Peyer's patch (tissue), 4 donors: ENCODE data around the gene QPRT. TPM values are rescaled to one million over a fixed set of nuclear protein-coding genes. Genes with fewer than 3 reads are reported as not detected.
"Not testable (repeated sequence)": the region's sequence is repeated elsewhere in the genome, so short reads cannot be mapped to it uniquely, and the experiment has no call there.

Experiments used
- DNase-seq, 3 donors: peaks; one replicate each; pipeline ENCODE4 v3.0.0-alpha.2; 2017 to 2019
- H3K27ac ChIP-seq, 4 donors: fragments of 200-600 bp; sonication (generic); one replicate each; pipeline ENCODE4 v1.5.1; 2016 to 2019
- H3K27me3 ChIP-seq, 2 donors: fragments of 200-600 bp; sonication (generic); one replicate each; pipeline ENCODE4 v1.5.1; 2019
- H3K36me3 ChIP-seq, 3 donors: fragments of 200-600 bp; sonication (generic); one replicate each; pipeline ENCODE4 v1.5.1; 2016 to 2019
- H3K4me1 ChIP-seq, 4 donors: fragments of 200-600 bp; sonication (generic); one replicate each; pipeline ENCODE4 v1.5.1; 2016 to 2019
- H3K4me3 ChIP-seq, 4 donors: fragments of 200-600 bp; sonication (generic); 1 replicate in 3 of 4; 2 replicates in 1 of 4; pipeline ENCODE4 v1.5.1; 2016 to 2019; ENCODE audit warnings: mild to moderate bottlenecking in 1 of 4
- H3K9me3 ChIP-seq, 4 donors: fragments of 200-600 bp; sonication (generic); one replicate each; pipeline ENCODE4 v1.5.1; 2016 to 2019; ENCODE audit warnings: mild to moderate bottlenecking in 1 of 4
- POLR2A ChIP-seq, 2 donors: fragments of 450-650 bp; IDR thresholded peaks; one replicate each; pipeline ENCODE4 v1.5.1; 2017; ENCODE audit warnings: antibody characterized with exemption in 2 of 2, mild to moderate bottlenecking in 2 of 2, moderate library complexity in 2 of 2
- total RNA-seq, 4 donors: library from RNA; depleted of rRNA; stranded (reverse); fragments of >200 nt; gene quantifications; one replicate each; pipeline ENCODE4 v1.1.0, GENCODE V29; 2016
- TF ChIP-seq, protein P1 (sequence below), 6 experiments: fragments of 450-650 bp in 4 of 6; fragments of 200-600 bp in 2 of 6; sonication (generic) in 1 of 6; IDR thresholded peaks; one replicate each; pipeline ENCODE4 v1.5.1; 2017 to 2019; ENCODE audit warnings: antibody characterized with exemption in 6 of 6, mild to moderate bottlenecking in 3 of 6, moderate library complexity in 1 of 6

QPRT gene
- total RNA-seq, 4 donors from 2014 or later: 40.4 to 96.3 (median 47.4) TPM

DNA sequence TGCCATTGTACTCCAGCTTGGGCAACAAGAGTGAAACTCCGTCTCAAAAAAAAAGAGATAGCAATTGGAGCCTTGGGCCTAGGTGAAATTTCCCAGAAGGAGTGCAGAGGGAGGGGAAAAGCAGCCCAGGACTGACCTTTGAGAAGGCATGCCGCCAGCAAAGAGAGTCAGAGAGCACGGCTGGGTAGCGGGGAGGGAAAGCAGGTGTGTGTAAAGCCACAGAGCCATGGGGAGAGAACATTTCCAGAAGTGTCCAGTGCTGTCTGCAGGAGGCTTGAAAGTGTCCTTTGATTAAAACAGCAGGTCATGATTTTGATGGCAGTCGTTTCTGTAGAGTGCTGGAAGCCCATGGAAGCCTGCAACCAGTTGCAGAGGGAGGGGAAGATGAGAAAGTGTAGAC lies 58.7 kb downstream of the QPRT start:
- H3K27ac ChIP-seq: peak overlapping the region in 2 of 4 donors; percentile 25 to 65
- DNase-seq: peak in 1 of 3 donors; percentile 40
- H3K4me1 ChIP-seq: peaks cover 0 to 39% (median 17%) of the 10 kb centered on the region in 4 donors
- TF ChIP-seq, protein P1, sequence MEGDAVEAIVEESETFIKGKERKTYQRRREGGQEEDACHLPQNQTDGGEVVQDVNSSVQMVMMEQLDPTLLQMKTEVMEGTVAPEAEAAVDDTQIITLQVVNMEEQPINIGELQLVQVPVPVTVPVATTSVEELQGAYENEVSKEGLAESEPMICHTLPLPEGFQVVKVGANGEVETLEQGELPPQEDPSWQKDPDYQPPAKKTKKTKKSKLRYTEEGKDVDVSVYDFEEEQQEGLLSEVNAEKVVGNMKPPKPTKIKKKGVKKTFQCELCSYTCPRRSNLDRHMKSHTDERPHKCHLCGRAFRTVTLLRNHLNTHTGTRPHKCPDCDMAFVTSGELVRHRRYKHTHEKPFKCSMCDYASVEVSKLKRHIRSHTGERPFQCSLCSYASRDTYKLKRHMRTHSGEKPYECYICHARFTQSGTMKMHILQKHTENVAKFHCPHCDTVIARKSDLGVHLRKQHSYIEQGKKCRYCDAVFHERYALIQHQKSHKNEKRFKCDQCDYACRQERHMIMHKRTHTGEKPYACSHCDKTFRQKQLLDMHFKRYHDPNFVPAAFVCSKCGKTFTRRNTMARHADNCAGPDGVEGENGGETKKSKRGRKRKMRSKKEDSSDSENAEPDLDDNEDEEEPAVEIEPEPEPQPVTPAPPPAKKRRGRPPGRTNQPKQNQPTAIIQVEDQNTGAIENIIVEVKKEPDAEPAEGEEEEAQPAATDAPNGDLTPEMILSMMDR (IDR thresholded peaks at IDR 0.05): peak in 1 of 6 experiments; percentile 15
- TF ChIP-seq POLR2A (IDR thresholded peaks at IDR 0.05): no peak
- H3K36me3 ChIP-seq: no peaks in the 10 kb centered on the region
- H3K4me3 ChIP-seq: no peak overlapping the region
- no peaks in the 10 kb centered on the region for H3K27me3 ChIP-seq
- H3K9me3 ChIP-seq: no peaks in the 10 kb centered on the region

DNA sequence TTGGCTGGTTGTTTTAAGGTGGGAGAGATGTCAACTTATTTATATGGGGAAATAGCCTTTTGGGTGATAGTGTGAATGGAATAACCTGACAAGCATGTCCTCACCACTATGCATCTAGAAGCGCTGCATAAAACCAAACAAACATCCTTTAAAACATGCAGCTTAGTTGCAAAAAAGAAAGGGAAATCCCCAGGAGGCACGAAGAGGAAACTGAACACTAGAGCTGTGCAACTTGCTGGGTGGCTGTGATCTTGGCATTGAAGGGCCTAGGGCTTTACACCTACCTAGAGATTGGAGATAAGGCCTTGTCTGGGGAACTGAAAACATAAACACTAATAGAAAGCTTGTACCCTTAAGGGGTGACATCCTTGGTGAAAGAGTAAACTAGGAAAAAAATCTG lies 59.5 kb downstream of the QPRT start:
- no peaks in the 10 kb centered on the region for H3K9me3 ChIP-seq
- peak in 1 of 3 donors; percentile 61 for DNase-seq
- H3K4me3 ChIP-seq: no peak overlapping the region
- H3K27ac ChIP-seq: peak overlapping the region in 3 of 4 donors; percentile 11 to 65 (median 31)
- H3K36me3 ChIP-seq: no peaks in the 10 kb centered on the region
- no peaks in the 10 kb centered on the region for H3K27me3 ChIP-seq
- H3K4me1 ChIP-seq: peaks cover 0 to 42% (median 19%) of the 10 kb centered on the region in 4 donors
- TF ChIP-seq, protein P1 (IDR thresholded peaks at IDR 0.05): no peak
- no peak for TF ChIP-seq POLR2A (IDR thresholded peaks at IDR 0.05)

DNA sequence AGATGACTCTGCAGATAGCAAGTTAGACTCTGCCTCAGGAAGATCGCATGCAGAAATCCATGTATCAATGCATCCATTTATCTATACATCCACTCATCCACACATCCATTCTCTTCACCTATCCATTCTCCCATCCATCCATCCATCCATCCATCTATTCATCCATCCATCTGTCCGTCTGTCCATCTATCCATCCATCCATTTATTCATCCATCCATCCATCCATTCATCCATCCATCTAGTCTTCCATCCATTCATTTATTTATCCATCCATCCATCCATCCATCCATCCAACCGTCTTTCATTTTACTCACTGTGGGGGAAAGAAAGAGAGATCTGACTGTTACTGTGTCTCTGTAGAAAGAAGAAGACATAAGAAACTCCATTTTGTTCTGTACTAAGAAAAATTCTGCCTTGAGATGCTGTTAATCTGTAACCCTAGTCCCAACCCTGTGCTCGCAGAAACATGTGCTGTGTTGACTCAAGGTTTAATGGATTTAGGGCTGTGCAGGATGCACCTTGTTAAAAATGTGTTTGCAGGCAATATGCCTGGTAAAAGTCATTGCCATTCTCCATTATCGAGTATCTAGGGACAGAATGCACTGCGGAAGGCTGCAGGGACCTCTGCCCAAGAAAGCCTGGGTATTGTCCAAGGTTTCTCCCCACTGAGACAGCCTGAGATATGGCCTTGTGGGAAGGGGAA lies 61.1 kb downstream of the QPRT start:
- not testable (repeated sequence) for DNase-seq, H3K4me3 ChIP-seq, H3K27me3 ChIP-seq, H3K36me3 ChIP-seq, H3K9me3 ChIP-seq
- Histone ChIP-seq H3K27ac (peak overlapping the region in 3 of 4 donors; percentile 49 to 78 (median 72)), H3K4me1 (peaks cover 0 to 51% (median 29%) of the 10 kb centered on the region in 4 donors)

DNA sequence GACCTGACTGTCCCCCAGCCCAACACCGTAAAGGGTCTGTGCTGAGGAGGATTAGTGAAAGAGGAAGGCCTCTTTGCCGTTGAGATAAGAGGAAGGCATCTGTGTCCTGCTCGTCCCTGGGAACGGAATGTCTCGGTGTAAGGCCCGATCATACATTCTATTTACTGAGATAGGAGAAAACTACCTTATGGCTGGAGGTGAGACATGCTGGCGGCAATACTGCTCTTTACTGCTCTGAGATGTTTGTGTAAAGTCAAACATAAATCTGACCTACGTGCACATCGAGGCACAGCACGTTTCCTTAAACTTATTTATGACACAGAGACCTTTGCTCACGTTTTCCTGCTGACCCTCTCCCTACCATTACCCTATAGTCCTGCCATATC lies 61.6 kb downstream of the QPRT start:
- not testable (repeated sequence) for H3K9me3 ChIP-seq, H3K36me3 ChIP-seq, DNase-seq, H3K4me3 ChIP-seq, H3K27me3 ChIP-seq
- peak in 1 of 2 donors; percentile 22 for TF ChIP-seq POLR2A (IDR thresholded peaks at IDR 0.05)
- peak overlapping the region in 3 of 4 donors; percentile 49 to 78 (median 72) for H3K27ac ChIP-seq
- H3K4me1 ChIP-seq: peaks cover 0 to 51% (median 29%) of the 10 kb centered on the region in 4 donors

DNA sequence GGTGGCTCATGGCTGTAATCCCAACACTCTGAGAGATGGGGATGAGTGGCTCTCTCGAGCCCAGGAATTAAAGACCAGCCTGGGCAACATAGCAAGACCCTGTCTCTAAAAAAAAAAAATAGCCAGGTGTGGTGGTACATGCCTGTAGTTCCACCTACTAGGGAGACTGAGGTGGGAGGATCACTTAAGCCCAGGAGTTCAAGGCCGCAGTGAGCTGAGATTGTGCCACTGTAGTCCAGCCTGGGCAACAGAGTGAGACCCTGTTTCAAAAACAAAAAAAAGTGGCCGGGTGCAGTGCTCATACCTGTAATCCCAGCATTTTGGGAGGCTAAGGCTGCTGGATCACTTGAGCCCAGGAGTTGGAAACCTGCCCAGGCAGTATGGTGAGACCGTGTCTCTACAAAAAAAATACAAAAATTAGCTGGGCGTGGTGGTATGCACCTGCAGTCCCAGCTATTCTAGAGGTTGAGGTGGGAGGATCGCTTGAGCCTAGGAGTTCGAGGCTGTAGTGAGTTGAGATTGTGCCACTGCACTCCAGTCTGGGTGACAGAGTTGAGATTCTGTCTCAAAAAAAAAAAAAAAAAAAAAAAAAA lies 63.8 kb downstream of the QPRT start:
- Histone ChIP-seq H3K9me3 (no peaks in the 10 kb centered on the region), H3K27ac (no peak overlapping the region), H3K4me1 (peaks cover 0 to 41% (median 31%) of the 10 kb centered on the region in 4 donors), H3K27me3 (no peaks in the 10 kb centered on the region), H3K36me3 (no peaks in the 10 kb centered on the region), H3K4me3 (no peak overlapping the region)
- DNase-seq: no peak
- TF ChIP-seq, protein P1 (IDR thresholded peaks at IDR 0.05): no peak
- TF ChIP-seq POLR2A (IDR thresholded peaks at IDR 0.05): no peak

DNA sequence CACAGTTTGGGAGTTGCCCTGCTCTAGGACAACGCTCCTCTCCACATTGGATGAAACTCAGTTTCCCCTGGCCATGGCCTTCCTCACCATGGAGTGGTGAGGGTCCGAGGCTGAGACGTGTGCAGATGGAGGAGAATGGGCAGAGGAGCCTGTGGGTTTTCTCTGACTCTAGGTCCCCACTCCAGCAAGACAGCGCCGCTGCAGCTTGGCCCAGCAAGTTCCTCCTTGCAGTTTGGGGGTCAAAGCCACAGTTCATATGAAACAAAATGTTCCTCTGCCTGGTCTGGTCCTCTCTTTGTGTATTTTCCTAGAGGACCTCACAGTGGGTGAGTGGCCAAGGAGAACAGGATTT lies 64.5 kb downstream of the QPRT start:
- Histone ChIP-seq H3K27ac (peak overlapping the region in 1 of 4 donors; percentile 92), H3K4me1 (peaks cover 0 to 41% (median 25%) of the 10 kb centered on the region in 4 donors), H3K36me3 (no peaks in the 10 kb centered on the region), H3K4me3 (peak overlapping the region in 1 of 4 donors; percentile 66), H3K9me3 (no peaks in the 10 kb centered on the region), H3K27me3 (no peaks in the 10 kb centered on the region)
- TF ChIP-seq, protein P1 (IDR thresholded peaks at IDR 0.05): no peak
- no peak for TF ChIP-seq POLR2A (IDR thresholded peaks at IDR 0.05)
- DNase-seq: no peak
